ENCODE measurements around the gene AP1G2. TPM values are rescaled to one million over a fixed set of nuclear protein-coding genes. Genes with fewer than 3 reads are reported as not detected.

The AP1G2 gene
- total and polyA plus RNA-seq, 4 donors, result 12.4 to 26.6 (median 17.3) TPM

DNA sequence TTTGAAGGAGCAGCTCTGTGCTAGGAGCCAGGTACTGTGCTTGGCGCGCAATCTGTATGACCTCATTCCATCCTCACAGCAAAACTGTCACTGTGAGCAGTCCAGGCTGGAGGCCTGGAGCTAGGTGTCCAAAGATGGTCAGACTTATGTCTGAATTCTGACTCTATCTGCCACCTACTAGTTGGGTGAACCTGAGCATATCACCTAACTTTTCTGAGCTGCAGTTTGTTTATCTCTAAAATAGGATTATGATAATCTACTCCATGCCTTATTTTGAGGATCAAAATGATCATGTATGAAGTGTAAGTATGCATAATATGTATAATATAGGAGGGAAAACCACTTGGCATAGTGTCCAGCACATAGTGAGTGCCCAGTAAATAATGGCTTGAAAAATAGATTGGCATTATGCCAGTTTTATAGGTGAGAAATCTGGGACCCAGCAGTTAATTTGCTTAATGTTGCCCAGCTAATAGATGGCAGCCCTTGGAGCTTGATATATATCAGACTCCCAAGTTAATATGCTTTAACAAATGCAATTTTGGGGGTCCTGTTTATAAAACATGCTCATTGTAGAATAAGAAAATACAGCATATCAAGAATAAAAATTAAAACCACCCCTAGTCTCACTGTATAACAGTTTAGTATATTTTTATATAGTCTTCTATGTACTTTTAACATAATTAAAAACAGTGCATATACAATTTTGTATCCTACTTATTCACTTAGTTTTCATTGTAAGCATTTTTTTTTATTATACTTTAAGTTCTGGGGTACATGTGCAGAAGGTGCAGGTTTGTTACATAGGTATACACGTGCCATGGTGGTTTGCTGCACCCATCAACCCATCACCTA is 15.5 kb upstream of the AP1G2 start:
- no peaks in the 10 kb centered on the region for H3K27me3 ChIP-seq (ENCODE audit: control insufficient read depth in 4 of 4, insufficient read depth in 4 of 4, low read length in 3 of 4)
- TF ChIP-seq ZBTB33 (IDR thresholded peaks at IDR 0.05) (no peak), CTCF (IDR thresholded peaks at IDR 0.05; ENCODE audit: low read depth, low read length, missing input control) (no peak), HNF4G (IDR thresholded peaks at IDR 0.05) (no peak), FOXA1 (IDR thresholded peaks at IDR 0.05) (no peak), SP1 (IDR thresholded peaks at IDR 0.05) (no peak)
- TF ChIP-seq, protein P1, sequence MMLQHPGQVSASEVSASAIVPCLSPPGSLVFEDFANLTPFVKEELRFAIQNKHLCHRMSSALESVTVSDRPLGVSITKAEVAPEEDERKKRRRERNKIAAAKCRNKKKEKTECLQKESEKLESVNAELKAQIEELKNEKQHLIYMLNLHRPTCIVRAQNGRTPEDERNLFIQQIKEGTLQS (IDR thresholded peaks at IDR 0.05), result no peak
- TF ChIP-seq, protein P2, sequence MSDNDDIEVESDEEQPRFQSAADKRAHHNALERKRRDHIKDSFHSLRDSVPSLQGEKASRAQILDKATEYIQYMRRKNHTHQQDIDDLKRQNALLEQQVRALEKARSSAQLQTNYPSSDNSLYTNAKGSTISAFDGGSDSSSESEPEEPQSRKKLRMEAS (IDR thresholded peaks at IDR 0.05), result no peak
- 88% methylated on average over 3 of the region's 3 CpGs for WGBS

DNA sequence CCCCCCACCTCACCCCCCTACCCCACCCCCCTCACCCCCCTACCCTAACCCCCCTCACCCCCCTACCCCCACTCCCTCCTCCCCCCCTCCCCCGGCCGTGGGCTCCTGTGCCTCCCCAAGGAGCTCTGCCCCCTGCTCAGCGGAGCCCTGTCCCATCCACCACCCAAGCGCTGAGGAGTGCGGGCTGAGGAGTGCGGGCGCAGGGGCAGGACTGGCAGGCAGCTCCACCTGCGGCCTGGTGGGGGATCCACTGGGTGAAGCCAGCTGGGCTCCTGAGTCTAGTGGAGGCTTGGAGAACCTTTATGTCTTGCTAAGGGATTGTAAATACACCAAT is 13.3 kb upstream of the AP1G2 start:
- no peak for DNase-seq (ENCODE audit: low spot score)
- no peak overlapping the region for H3K4me3 ChIP-seq (ENCODE audit: low read depth in 1 of 3, low read length in 3 of 3)
- no peaks in the 10 kb centered on the region for H3K9me3 ChIP-seq (ENCODE audit: control insufficient read depth in 4 of 4, low read length in 3 of 4)
- H3K9ac ChIP-seq (ENCODE audit: low read depth in 1 of 2, low read length in 2 of 2), result no peak overlapping the region
- WGBS, result 86% methylated on average over 8 of the region's 8 CpGs
- peaks cover 0 to 11% (median 10%) of the 10 kb centered on the region in 4 donors for H3K4me1 ChIP-seq (ENCODE audit: control insufficient read depth in 4 of 4, insufficient read depth in 4 of 4, low read length in 3 of 4)
- peaks cover 0 to 6% (median under 1%) of the 10 kb centered on the region in 4 donors for H3K27me3 ChIP-seq (ENCODE audit: control insufficient read depth in 4 of 4, insufficient read depth in 4 of 4, low read length in 3 of 4)
- H3K27ac ChIP-seq (ENCODE audit: low read depth in 1 of 2, low read length in 2 of 2), result no peak overlapping the region
- no peaks in the 10 kb centered on the region for H3K36me3 ChIP-seq (ENCODE audit: control insufficient read depth in 4 of 4, insufficient read depth in 3 of 4, low read depth in 1 of 4, low read length in 3 of 4)
- TF ChIP-seq, protein P1 (IDR thresholded peaks at IDR 0.05), result no peak
- no peak for TF ChIP-seq YY1 (IDR thresholded peaks at IDR 0.05)
- TF ChIP-seq, protein P3, sequence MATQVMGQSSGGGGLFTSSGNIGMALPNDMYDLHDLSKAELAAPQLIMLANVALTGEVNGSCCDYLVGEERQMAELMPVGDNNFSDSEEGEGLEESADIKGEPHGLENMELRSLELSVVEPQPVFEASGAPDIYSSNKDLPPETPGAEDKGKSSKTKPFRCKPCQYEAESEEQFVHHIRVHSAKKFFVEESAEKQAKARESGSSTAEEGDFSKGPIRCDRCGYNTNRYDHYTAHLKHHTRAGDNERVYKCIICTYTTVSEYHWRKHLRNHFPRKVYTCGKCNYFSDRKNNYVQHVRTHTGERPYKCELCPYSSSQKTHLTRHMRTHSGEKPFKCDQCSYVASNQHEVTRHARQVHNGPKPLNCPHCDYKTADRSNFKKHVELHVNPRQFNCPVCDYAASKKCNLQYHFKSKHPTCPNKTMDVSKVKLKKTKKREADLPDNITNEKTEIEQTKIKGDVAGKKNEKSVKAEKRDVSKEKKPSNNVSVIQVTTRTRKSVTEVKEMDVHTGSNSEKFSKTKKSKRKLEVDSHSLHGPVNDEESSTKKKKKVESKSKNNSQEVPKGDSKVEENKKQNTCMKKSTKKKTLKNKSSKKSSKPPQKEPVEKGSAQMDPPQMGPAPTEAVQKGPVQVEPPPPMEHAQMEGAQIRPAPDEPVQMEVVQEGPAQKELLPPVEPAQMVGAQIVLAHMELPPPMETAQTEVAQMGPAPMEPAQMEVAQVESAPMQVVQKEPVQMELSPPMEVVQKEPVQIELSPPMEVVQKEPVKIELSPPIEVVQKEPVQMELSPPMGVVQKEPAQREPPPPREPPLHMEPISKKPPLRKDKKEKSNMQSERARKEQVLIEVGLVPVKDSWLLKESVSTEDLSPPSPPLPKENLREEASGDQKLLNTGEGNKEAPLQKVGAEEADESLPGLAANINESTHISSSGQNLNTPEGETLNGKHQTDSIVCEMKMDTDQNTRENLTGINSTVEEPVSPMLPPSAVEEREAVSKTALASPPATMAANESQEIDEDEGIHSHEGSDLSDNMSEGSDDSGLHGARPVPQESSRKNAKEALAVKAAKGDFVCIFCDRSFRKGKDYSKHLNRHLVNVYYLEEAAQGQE (IDR thresholded peaks at IDR 0.05), result no peak

More for the DNA sequence above, 15.5 kb upstream of the AP1G2 start:
- H3K27ac ChIP-seq (ENCODE audit: low read depth in 1 of 2, low read length in 2 of 2), result no peak overlapping the region
- no peak overlapping the region for H3K9ac ChIP-seq (ENCODE audit: low read depth in 1 of 2, low read length in 2 of 2)
- no peak for DNase-seq (ENCODE audit: low spot score)
- H3K36me3 ChIP-seq (ENCODE audit: control insufficient read depth in 4 of 4, insufficient read depth in 3 of 4, low read depth in 1 of 4, low read length in 3 of 4), result no peaks in the 10 kb centered on the region
- no peak overlapping the region for H3K4me3 ChIP-seq (ENCODE audit: low read depth in 1 of 3, low read length in 3 of 3)
- H3K4me1 ChIP-seq (ENCODE audit: control insufficient read depth in 4 of 4, insufficient read depth in 4 of 4, low read length in 3 of 4), result no peaks in the 10 kb centered on the region
- H3K9me3 ChIP-seq (ENCODE audit: control insufficient read depth in 4 of 4, low read length in 3 of 4), result no peaks in the 10 kb centered on the region
